Neuronal stem cell (in vitro differentiated cells): ENCODE data around the gene ARMH4.

ENCODE experiments used
- DNase-seq: peaks from one replicate; pipeline ENCODE4 v3.0.0-alpha.2; 2013; ENCODE audit warnings: low spot score
- H2AFZ ChIP-seq: one replicate; pipeline ENCODE4 v1.6.1; 2013; ENCODE audit warnings: mild to moderate bottlenecking, low read length, inconsistent platforms
- H2AK5ac ChIP-seq: 2 replicates; pipeline ENCODE4 v1.6.1; 2013; ENCODE audit warnings: low read depth, mild to moderate bottlenecking, inconsistent platforms, low read length, moderate library complexity, mixed read lengths
- H2BK120ac ChIP-seq: 2 replicates; pipeline ENCODE4 v1.6.1; 2013; ENCODE audit warnings: low read depth, mild to moderate bottlenecking, inconsistent platforms, low read length, moderate library complexity, mixed read lengths
- H2BK12ac ChIP-seq: one replicate; pipeline ENCODE4 v1.6.1; 2013; ENCODE audit warnings: low read length, inconsistent platforms
- H2BK15ac ChIP-seq: 2 replicates; pipeline ENCODE4 v1.6.1; 2013; ENCODE audit warnings: mild to moderate bottlenecking, low read length, inconsistent platforms, mixed read lengths
- H2BK5ac ChIP-seq: one replicate; pipeline ENCODE4 v1.6.1; 2013; ENCODE audit warnings: inconsistent platforms, mild to moderate bottlenecking, low read length, moderate library complexity
- H3K14ac ChIP-seq: one replicate; pipeline ENCODE4 v1.6.1; 2013; ENCODE audit warnings: low read length, inconsistent platforms
- H3K18ac ChIP-seq: 2 replicates; pipeline ENCODE4 v1.6.1; 2013; ENCODE audit warnings: low read length, inconsistent platforms
- H3K23ac ChIP-seq: 2 replicates; pipeline ENCODE4 v1.6.1; 2013; ENCODE audit warnings: low read depth, mild to moderate bottlenecking, mixed read lengths, low read length, inconsistent platforms; ENCODE audit not compliant: poor library complexity
- H3K27ac ChIP-seq: replicated peaks from 3 replicates; pipeline ENCODE4 v1.5.1; 2013; ENCODE audit warnings: low read length, inconsistent platforms
- H3K27me3 ChIP-seq, 3 experiments: 2 replicates each; pipeline ENCODE4 v1.6.1; 2013; ENCODE audit warnings: low read length in 3 of 3, mild to moderate bottlenecking in 2 of 3, inconsistent platforms in 1 of 3, low read depth in 1 of 3, mixed read lengths in 1 of 3, moderate library complexity in 1 of 3; ENCODE audit not compliant: control insufficient read depth in 3 of 3, insufficient read depth in 3 of 3
- H3K36me3 ChIP-seq, 2 donors: replicated peaks in 1 of 2; 2 replicates each; pipeline ENCODE4 v1.6.1; 2013; ENCODE audit warnings: low read length in 2 of 2; ENCODE audit not compliant: control insufficient read depth in 2 of 2, insufficient read depth in 2 of 2
- H3K4ac ChIP-seq: 2 replicates; pipeline ENCODE4 v1.6.1; 2013; ENCODE audit warnings: inconsistent platforms, mild to moderate bottlenecking, low read length, moderate library complexity
- H3K4me1 ChIP-seq, 2 donors: 1 replicate in 1 of 2; 2 replicates in 1 of 2; pipeline ENCODE4 v1.6.1; 2013; ENCODE audit warnings: low read length in 2 of 2, low read depth in 1 of 2; ENCODE audit not compliant: control insufficient read depth in 2 of 2, insufficient read depth in 1 of 2
- H3K4me2 ChIP-seq: one replicate; pipeline ENCODE4 v1.6.1; 2013; ENCODE audit warnings: mild to moderate bottlenecking, low read length, inconsistent platforms; ENCODE audit not compliant: insufficient read depth, poor library complexity, severe bottlenecking
- H3K4me3 ChIP-seq, 2 donors: 2 replicates each; pipeline ENCODE4 v1.5.1; 2013; ENCODE audit warnings: low read length in 2 of 2, mild to moderate bottlenecking in 2 of 2, inconsistent platforms in 1 of 2, moderate library complexity in 1 of 2
- H3K79me1 ChIP-seq: one replicate; pipeline ENCODE4 v1.6.1; 2013; ENCODE audit warnings: low read depth, mild to moderate bottlenecking, inconsistent platforms, low read length, moderate library complexity
- H3K9ac ChIP-seq: one replicate; pipeline ENCODE4 v1.6.1; 2013; ENCODE audit warnings: mild to moderate bottlenecking, low read depth, low read length, inconsistent platforms; ENCODE audit not compliant: poor library complexity
- H3K9me3 ChIP-seq, 2 donors: replicated peaks in 1 of 2; 2 replicates each; pipeline versions ENCODE3 to v1.6.1; 2013; ENCODE audit warnings: low read length in 2 of 2, mild to moderate bottlenecking in 2 of 2, inconsistent platforms in 1 of 2, low read depth in 1 of 2, mixed read lengths in 1 of 2, moderate library complexity in 1 of 2; ENCODE audit not compliant: control insufficient read depth in 2 of 2, insufficient read depth in 1 of 2
- H4K8ac ChIP-seq: one replicate; pipeline ENCODE4 v1.6.1; 2013; ENCODE audit warnings: low read depth, mild to moderate bottlenecking, inconsistent platforms, low read length, moderate library complexity
- H4K91ac ChIP-seq: one replicate; pipeline ENCODE4 v1.6.1; 2013; ENCODE audit warnings: low read length, low read depth, mild to moderate bottlenecking, inconsistent platforms; ENCODE audit not compliant: poor library complexity
- WGBS, 2 donors: extraction: QIAGEN DNeasy Blood & Tissue Kit; methylation state at CpG; one replicate each; pipeline ENCODE4 v1.1.7; 2013; ENCODE audit warnings: missing lambda C conversion rate in 2 of 2, mixed read lengths in 1 of 2; ENCODE audit not compliant: insufficient read length in 2 of 2, insufficient replicate concordance in 1 of 2; ENCODE audit errors: extremely low coverage in 2 of 2; 5-methylcytosine and 5-hydroxymethylcytosine counted together

The ARMH4 gene

DNA sequence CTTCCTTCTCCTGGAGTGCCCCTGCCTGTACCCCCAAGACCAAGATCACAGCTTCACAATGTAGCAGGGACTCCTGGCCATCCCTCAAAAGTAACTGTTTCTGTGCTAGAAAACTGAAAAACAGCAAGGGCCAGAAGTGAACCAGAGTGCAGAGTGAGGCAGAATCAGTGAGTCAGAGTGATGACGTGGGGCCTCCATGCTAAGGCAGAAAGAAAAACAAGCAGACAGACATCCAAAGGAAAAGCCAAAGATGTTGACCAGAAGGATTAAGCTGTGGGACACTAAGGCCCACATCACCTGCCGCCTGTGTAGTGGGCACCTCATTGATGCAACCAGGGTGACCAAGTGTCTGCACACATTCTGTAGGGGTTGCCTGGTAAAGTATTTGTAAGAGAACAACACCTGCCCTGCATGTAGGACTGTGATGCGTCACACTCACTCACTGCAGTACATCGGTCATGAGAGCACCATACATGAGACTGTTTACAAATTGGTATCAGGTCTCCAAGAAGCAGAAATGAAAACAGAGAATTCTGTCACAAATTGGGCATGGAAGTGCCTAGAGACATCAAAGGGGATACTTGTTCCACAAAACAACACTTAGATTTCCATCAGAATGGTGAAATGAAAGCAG lies 51.2 kb downstream of the ARMH4 start:
- Histone ChIP-seq H3K23ac (no peak overlapping the region), H3K4me2 (no peak overlapping the region), H2AK5ac (no peak overlapping the region), H3K4ac (no peak overlapping the region), H3K18ac (no peak overlapping the region), H2BK120ac (no peak overlapping the region), H3K36me3 (peaks cover 2 to 4% of the 10 kb centered on the region in 2 donors), H3K14ac (no peak overlapping the region), H3K9ac (no peak overlapping the region), H2BK12ac (no peak overlapping the region), H3K27ac (no peak overlapping the region), H3K27me3 (no peaks in the 10 kb centered on the region), H4K91ac (no peak overlapping the region), H3K4me3 (no peak overlapping the region), H2BK5ac (no peak overlapping the region), H3K79me1 (no peaks in the 10 kb centered on the region), H2AFZ (no peak overlapping the region), H3K4me1 (no peaks in the 10 kb centered on the region), H4K8ac (no peak overlapping the region), H3K9me3 (no peaks in the 10 kb centered on the region), H2BK15ac (no peak overlapping the region)
- no peak for DNase-seq
- no CpG with 5 or more reads among the region's 4 CpGs for WGBS, 2 donors

DNA sequence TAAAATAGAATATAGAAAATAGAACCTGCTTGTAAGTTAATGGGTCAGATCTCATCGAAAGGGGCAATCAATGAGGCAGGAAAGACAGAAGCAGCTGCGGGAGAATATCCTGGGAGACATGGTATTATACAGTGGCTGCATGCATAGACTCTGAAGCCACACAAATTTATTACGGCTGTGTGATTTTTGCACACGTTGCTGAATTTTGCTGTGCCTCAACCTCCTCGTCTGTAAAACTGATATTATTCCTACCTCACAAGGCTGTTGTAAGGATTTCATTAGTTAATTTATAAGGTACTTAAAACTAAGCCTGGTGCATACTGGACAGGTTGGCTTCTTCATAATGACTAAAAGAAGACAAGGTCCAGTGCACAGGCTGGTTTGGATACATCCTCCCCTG lies 52.3 kb downstream of the ARMH4 start:
- Histone ChIP-seq H2BK12ac (no peak overlapping the region), H3K18ac (no peak overlapping the region), H3K27ac (no peak overlapping the region), H2BK5ac (no peak overlapping the region), H3K4me1 (no peaks in the 10 kb centered on the region), H2BK120ac (no peak overlapping the region), H3K4me2 (no peak overlapping the region), H2AK5ac (no peak overlapping the region), H3K4ac (no peak overlapping the region), H3K79me1 (no peaks in the 10 kb centered on the region), H2BK15ac (no peak overlapping the region), H3K9ac (no peak overlapping the region), H3K23ac (no peak overlapping the region), H4K91ac (no peak overlapping the region), H3K36me3 (peaks cover 2 to 7% of the 10 kb centered on the region in 2 donors), H3K14ac (no peak overlapping the region), H3K4me3 (no peak overlapping the region), H2AFZ (no peak overlapping the region), H3K9me3 (no peaks in the 10 kb centered on the region), H3K27me3 (no peaks in the 10 kb centered on the region), H4K8ac (no peak overlapping the region)
- WGBS, 2 donors, result no CpG with 5 or more reads among the region's 5 CpGs
- DNase-seq, result no peak

DNA sequence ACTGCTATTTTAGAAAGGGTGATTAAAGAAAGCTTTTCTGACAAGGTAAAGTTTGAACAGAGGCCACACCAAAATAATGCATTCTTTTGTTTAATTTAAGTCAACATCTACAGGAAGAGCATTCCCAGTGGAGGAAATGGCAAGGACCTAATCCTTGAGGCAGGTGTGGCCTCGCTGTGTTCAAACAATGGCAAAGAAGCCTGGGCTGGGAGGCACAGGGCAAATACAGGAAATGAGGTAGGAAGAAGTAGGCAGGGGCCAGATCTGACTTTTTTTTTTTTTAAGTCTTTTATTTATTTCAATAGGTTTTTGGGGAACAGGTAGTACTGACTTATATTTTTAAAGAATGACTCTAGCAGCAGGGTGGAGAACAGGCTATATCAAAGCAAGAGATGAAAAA lies 53.5 kb downstream of the ARMH4 start:
- H3K4ac ChIP-seq, result no peak overlapping the region
- no peak for DNase-seq
- H3K79me1 ChIP-seq, result no peaks in the 10 kb centered on the region
- no CpG with 5 or more reads among the region's 1 CpG for WGBS, 2 donors
- no peak overlapping the region for H3K4me2 ChIP-seq
- no peak overlapping the region for H3K4me3 ChIP-seq
- no peak overlapping the region for H3K14ac ChIP-seq
- H4K91ac ChIP-seq, result no peak overlapping the region
- H3K18ac ChIP-seq, result no peak overlapping the region
- H3K27me3 ChIP-seq, result no peaks in the 10 kb centered on the region
- peaks cover 3 to 7% of the 10 kb centered on the region in 2 donors for H3K36me3 ChIP-seq
- H3K4me1 ChIP-seq, result no peaks in the 10 kb centered on the region
- no peak overlapping the region for H2AFZ ChIP-seq
- no peak overlapping the region for H3K9ac ChIP-seq
- H2BK12ac ChIP-seq, result no peak overlapping the region
- H4K8ac ChIP-seq, result no peak overlapping the region
- no peak overlapping the region for H3K27ac ChIP-seq
- no peak overlapping the region for H2BK120ac ChIP-seq
- H2BK5ac ChIP-seq, result no peak overlapping the region
- no peaks in the 10 kb centered on the region for H3K9me3 ChIP-seq
- H3K23ac ChIP-seq, result no peak overlapping the region
- H2BK15ac ChIP-seq, result no peak overlapping the region
- no peak overlapping the region for H2AK5ac ChIP-seq

DNA sequence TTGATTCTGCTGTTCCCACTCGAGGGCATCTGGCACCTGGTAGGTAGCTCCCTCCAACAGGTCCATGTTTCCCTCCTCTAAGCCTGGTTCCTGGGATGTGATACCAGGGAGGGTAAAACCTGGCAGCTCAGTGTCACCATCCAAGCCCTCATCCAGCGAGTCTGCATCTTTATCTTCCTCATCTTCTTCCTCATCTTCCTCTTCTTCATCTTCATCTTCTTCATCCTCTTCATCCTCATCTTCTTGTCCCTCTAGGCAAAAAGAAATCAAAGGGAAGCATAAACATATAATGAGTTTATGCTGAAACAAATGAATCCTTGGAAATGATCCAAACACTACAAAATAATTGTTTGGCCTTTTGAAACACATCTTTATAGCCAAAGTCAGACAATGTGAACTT lies 55.3 kb downstream of the ARMH4 start:
- Histone ChIP-seq H2BK120ac (no peak overlapping the region), H3K23ac (no peak overlapping the region), H3K27me3 (no peaks in the 10 kb centered on the region), H2AFZ (no peak overlapping the region), H3K14ac (no peak overlapping the region), H3K9me3 (no peaks in the 10 kb centered on the region), H2BK15ac (no peak overlapping the region), H3K4me2 (no peak overlapping the region), H2BK12ac (no peak overlapping the region), H4K8ac (no peak overlapping the region), H3K27ac (no peak overlapping the region), H3K4ac (no peak overlapping the region), H2AK5ac (no peak overlapping the region), H4K91ac (no peak overlapping the region), H3K4me1 (no peaks in the 10 kb centered on the region), H3K4me3 (no peak overlapping the region), H2BK5ac (no peak overlapping the region), H3K79me1 (no peaks in the 10 kb centered on the region), H3K9ac (no peak overlapping the region), H3K18ac (no peak overlapping the region), H3K36me3 (peaks cover 3 to 7% of the 10 kb centered on the region in 2 donors)
- no CpG with 5 or more reads among the region's 2 CpGs for WGBS, 2 donors
- no peak for DNase-seq
